ENCODE measurements around the gene KRTAP20-2.

- TF ChIP-seq, protein P1, sequence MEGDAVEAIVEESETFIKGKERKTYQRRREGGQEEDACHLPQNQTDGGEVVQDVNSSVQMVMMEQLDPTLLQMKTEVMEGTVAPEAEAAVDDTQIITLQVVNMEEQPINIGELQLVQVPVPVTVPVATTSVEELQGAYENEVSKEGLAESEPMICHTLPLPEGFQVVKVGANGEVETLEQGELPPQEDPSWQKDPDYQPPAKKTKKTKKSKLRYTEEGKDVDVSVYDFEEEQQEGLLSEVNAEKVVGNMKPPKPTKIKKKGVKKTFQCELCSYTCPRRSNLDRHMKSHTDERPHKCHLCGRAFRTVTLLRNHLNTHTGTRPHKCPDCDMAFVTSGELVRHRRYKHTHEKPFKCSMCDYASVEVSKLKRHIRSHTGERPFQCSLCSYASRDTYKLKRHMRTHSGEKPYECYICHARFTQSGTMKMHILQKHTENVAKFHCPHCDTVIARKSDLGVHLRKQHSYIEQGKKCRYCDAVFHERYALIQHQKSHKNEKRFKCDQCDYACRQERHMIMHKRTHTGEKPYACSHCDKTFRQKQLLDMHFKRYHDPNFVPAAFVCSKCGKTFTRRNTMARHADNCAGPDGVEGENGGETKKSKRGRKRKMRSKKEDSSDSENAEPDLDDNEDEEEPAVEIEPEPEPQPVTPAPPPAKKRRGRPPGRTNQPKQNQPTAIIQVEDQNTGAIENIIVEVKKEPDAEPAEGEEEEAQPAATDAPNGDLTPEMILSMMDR (IDR thresholded peaks at IDR 0.05; ENCODE audit: low read depth, low read length) = no peak
- no peak for TF ChIP-seq EZH2phosphoT487 (IDR thresholded peaks at IDR 0.05; ENCODE audit: low read depth)
Measured at GRCh38 chr21:30625449-30626165, 9.4 kb upstream of the KRTAP20-2 start.

All from OCI-LY3 (cell line).